ENCODE measurements around the gene ANKK1.

Gene ANKK1

GRCh38 chr11:113387605-113388211 is at the start of gene ANKK1:
ANKK1 (plus strand) TSS chr11:113387779; CDS start chr11:113387885, 106 bp downstream.
- in situ Hi-C loops (cut with HindIII; ENCODE audit: low sequenced_read_pairs): no loop called here

GRCh38 chr11:113338730-113339129 is 48.8 kb upstream of the ANKK1 start:
- in situ Hi-C loops (cut with HindIII; ENCODE audit: low sequenced_read_pairs): no loop called here

GRCh38 chr11:113339929-113340589 is 47.5 kb upstream of the ANKK1 start:
- in situ Hi-C loops (cut with HindIII; ENCODE audit: low sequenced_read_pairs): no loop called here

GRCh38 chr11:113341388-113342165 is 46.0 kb upstream of the ANKK1 start:
- in situ Hi-C loops (cut with HindIII; ENCODE audit: low sequenced_read_pairs): no loop called here

GRCh38 chr11:113345978-113346377 is 41.6 kb upstream of the ANKK1 start:
- in situ Hi-C loops (cut with HindIII; ENCODE audit: low sequenced_read_pairs): no loop called here

GRCh38 chr11:113349528-113349927 is 38.1 kb upstream of the ANKK1 start:
- in situ Hi-C loops (cut with HindIII; ENCODE audit: low sequenced_read_pairs): no loop called here

- in situ Hi-C loops (cut with HindIII; ENCODE audit: low sequenced_read_pairs): no loop called here
These were observed 37.1 kb upstream of the ANKK1 start for GRCh38 chr11:113350336-113351067.

GRCh38 chr11:113351068-113351450 is 36.5 kb upstream of the ANKK1 start:
- in situ Hi-C loops (cut with HindIII; ENCODE audit: low sequenced_read_pairs): no loop called here

GRCh38 chr11:113351480-113351879 is 36.1 kb upstream of the ANKK1 start:
- in situ Hi-C loops (cut with HindIII; ENCODE audit: low sequenced_read_pairs): no loop called here

GRCh38 chr11:113356203-113356602 is 31.4 kb upstream of the ANKK1 start:
- in situ Hi-C loops (cut with HindIII; ENCODE audit: low sequenced_read_pairs): no loop called here

GRCh38 chr11:113363406-113363805 is 24.2 kb upstream of the ANKK1 start:
- in situ Hi-C loops (cut with HindIII; ENCODE audit: low sequenced_read_pairs): no loop called here

- in situ Hi-C loops (cut with HindIII; ENCODE audit: low sequenced_read_pairs): no loop called here
These were observed 23.5 kb upstream of the ANKK1 start for GRCh38 chr11:113363996-113364641.

GRCh38 chr11:113365895-113366294 is 21.7 kb upstream of the ANKK1 start:
- in situ Hi-C loops (cut with HindIII; ENCODE audit: low sequenced_read_pairs): no loop called here

- in situ Hi-C loops (cut with HindIII; ENCODE audit: low sequenced_read_pairs): no loop called here
These were observed 18.2 kb upstream of the ANKK1 start for GRCh38 chr11:113369411-113369810.

- in situ Hi-C loops (cut with HindIII; ENCODE audit: low sequenced_read_pairs): no loop called here
These were observed 16.9 kb upstream of the ANKK1 start for GRCh38 chr11:113370634-113371033.

GRCh38 chr11:113372309-113372708 is 15.3 kb upstream of the ANKK1 start:
- in situ Hi-C loops (cut with HindIII; ENCODE audit: low sequenced_read_pairs): no loop called here

- in situ Hi-C loops (cut with HindIII; ENCODE audit: low sequenced_read_pairs): no loop called here
These were observed 14.3 kb upstream of the ANKK1 start for GRCh38 chr11:113373306-113373705.

GRCh38 chr11:113373981-113374560 is 13.5 kb upstream of the ANKK1 start:
- in situ Hi-C loops (cut with HindIII; ENCODE audit: low sequenced_read_pairs): no loop called here

- in situ Hi-C loops (cut with HindIII; ENCODE audit: low sequenced_read_pairs): no loop called here
These were observed 12.2 kb upstream of the ANKK1 start for GRCh38 chr11:113375402-113375801.

GRCh38 chr11:113376156-113376555 is 11.4 kb upstream of the ANKK1 start:
- in situ Hi-C loops (cut with HindIII; ENCODE audit: low sequenced_read_pairs): no loop called here
